GM19328 (cell line): ENCODE results near the gene GMDS.

ENCODE experiments used
- ATAC-seq: cut with Tn5 transposase; IDR thresholded peaks from one replicate; pipeline ENCODE4 v1.9.1; 2021; ENCODE audit warnings: mild to moderate bottlenecking, moderate library complexity; ENCODE audit not compliant: unreplicated experiment

The GMDS gene

DNA sequence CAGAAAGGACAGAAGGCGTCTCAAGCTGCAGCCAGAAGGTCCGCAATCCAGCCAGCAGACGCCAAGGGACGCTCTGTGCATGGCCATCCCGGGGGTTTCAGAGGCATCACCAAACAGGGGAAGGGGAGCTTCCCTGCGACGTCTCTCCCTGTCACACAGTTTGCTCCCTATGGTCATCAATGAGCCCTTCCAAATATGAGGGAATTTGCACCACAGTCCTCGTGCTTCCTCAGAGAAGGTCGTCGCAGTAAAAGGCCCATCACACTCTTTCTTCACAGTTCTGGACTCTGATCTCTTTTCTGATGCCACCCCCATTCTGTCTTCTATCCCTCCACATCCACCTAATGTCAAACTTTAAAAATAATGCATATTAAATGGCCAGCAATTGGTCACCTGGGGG is 645.9 kb downstream of the GMDS start:
- no peak for ATAC-seq

DNA sequence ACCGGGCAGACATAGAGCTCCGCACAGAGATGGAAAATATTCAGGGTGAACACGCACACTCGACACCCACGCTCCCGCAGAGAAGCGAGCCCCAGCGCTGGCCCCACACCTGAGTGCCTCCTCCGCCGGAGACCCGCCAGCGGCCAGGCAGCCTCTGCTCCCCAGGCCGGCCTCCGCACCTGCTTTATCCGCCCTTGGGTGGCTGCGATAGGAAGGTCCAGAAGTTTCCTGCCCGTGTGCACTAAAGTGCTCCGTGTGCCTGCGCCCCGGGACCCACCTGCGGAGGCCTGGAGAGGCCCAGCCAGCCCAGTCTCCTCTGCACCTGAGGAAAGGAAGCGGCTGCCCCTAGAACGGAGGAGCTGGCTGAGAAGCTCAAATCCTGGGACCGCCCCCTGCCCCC is 646.5 kb downstream of the GMDS start:
- ATAC-seq = no peak

DNA sequence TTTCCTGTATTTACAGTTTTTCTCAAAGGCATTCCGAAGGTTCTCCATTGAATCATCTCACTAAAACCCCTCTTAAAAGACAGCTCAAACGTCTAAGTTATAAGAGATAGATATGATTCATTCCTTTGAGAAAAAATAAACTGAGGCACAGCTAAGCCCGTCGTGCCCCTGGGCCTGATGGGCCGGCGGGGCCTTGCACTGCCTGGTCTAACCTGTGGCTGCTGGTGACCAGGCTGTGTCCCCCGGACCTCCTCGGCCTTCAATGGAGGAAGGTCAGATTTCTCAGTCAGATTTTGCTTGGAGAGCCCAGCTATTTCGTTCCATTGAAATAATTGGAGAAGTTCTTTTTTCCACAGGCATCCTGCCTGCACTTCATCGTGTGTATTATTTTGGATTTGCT is 647.0 kb downstream of the GMDS start:
- ATAC-seq = no peak

DNA sequence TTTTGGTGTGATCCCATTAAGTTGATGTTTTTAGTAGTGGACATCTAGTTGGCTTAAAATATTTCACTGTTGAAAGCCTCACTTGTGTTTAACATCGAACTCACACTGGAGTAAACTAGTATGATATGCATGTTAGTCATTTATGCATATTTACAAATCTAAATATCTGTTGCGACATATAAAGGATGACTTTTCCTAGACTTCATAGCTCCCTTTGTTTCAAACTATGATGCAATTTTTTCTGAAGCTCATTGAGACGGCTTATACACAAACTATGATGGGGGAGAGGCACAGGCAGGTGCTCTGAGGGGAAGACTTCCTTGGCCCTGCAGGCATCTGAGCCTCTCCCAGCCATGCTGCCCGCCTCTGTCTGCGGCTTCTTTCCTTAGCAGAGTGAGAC is 647.5 kb downstream of the GMDS start:
- no peak for ATAC-seq

DNA sequence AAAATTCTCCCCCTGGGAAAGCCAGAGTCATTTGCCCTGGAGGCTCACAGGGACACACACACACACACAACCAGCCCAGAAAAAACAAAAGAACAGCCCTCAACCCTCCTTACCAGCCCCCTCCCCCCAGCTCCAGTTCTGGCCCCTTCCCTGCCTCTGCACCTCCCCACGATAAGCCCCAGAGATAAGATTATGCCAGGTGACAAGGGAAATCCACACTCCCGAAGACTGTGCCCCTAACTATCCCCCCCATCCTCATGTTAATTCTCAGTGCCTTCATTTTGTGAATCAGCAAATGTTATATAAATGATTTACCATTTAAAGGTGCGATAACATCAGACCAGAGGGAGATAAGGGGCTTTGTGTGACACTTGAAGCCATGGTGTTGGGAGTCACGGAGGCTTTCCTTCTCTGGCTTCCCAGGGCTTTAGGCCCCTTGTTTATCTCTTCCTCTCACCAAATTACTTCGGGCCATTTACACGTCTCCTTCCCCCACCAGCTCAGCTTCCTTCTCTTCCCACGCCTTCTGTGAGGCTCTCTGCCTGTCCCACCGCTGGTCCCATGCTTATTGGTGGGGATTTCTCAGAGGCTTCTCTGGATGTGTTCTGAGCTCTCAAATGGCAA is 648.2 kb downstream of the GMDS start:
- ATAC-seq = no peak

DNA sequence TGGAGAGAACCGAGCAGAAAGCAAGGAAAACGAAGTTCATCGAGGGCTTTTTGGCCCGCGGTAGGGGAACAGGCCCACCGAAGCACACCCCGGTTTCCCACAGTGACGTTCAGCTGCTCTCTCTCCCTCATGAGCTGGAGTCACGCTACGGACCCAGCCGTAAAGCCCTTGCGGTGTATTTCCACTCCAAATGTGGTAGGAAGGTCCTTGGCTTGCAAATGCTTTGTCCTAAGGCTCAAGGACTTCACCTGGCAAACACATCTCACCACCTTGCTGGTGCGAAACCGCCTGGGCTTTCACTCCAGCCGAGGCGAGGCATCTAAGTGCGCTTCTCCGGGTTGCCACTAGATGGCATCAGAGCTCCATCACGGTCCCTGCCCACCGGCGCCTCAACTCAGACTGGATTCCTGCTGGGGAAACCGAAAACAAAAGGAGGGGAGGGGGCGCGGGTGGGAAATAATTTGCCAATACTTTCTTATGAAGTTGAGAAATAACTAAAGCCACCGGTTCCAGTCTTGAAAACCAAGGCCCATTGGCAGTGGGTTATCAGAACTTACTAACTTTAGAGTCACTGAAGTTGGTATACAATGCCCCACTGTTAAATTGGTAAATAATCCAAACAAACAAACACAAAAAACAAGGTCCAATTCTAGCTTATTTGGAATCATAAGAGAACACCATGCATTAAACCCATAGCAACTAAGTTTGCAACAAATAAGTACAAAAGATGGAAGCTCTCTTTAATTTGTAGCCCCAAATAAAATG is 649.1 kb downstream of the GMDS start:
- no peak for ATAC-seq

DNA sequence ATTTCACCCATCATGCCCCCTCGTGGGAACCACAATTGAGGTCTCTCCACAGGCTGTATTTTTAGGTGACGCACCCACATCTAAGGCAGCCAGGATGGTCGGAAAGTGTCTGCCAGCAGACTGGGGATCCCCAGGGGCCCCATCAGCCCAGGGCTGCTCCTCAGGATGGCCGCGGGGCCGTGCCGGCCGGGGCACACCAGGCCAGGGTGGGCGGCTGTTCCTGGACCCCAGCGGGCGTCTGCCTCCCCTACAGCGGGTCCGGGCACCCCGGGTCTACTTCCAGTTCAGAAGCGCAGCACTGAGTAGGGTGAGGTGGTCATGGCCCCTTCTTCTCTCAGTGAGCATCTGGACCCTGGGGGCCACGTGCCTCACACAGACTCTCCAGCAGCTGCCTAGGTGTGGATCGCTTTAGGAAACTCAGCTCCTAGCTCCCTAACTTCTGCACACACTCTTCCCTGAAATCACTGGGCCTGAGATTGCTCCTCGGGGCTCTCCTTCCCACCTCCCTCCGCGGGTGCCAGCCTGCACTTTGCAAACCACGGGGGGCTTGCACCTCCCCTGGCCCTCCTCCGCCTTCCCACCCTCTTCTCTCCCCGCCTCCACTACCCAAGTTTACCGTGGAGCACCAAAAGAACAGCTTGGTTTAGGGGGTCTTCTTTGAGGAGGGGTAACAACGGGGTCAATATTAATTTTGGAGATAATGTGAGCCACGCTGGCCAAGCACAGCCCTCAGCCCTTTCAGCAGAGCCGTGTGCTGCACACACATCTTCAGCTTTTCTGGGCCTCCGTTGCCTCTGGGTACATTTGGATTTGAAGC is 649.9 kb downstream of the GMDS start:
- no peak for ATAC-seq

DNA sequence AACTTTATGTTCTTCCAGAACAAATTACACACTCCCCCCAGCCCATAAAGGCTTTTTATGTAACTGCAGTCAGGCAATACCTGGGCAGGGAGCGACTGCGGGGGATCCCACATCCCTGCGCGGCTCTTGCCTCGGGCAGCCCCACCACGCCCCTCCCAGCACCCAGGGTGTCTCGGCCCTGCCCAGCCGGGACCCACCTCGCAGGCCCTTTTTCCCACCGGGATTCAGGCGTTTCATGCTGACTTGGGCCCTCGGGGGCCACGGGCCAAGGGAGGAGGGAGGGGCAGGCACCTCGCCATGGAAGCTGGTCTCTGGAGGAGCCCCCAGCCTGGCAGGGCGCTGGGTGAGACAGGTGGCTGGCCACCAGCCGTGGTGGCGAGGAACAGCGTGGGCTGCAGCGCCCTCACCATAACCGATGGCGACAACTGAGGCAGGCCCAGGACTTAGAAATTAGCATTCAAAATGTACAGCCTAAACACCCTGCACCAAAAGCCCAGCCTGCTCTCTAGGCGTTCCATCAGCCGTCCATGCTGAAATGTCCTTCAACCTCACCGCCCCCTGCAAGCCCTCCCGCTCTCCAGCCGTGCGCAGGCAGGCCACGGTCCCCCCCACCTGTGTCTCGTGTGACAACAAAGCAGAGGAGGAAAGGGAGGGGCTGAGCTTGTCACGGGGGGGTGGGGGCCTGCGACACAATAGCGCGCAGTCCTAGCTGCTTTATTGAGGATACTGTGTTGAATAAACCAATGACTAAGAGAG is 650.8 kb downstream of the GMDS start:
- ATAC-seq = no peak

DNA sequence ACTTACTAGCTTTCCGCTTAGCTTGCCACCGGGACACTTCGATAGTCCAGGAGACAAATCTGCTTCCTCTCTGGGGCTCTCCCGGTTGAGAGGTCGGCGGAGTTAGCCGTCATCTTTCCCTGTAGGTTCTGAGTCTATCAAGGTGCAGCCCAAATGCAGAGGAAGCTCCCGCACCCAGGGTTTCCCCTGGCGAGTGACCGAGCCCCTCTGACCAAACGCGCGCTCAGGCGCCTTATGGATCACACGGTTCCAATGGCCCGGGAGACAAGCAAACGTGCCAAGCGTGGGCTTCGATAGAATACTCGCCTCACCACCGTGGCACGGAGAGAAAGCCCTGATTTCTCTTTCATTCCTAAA is 651.5 kb downstream of the GMDS start:
- no peak for ATAC-seq

DNA sequence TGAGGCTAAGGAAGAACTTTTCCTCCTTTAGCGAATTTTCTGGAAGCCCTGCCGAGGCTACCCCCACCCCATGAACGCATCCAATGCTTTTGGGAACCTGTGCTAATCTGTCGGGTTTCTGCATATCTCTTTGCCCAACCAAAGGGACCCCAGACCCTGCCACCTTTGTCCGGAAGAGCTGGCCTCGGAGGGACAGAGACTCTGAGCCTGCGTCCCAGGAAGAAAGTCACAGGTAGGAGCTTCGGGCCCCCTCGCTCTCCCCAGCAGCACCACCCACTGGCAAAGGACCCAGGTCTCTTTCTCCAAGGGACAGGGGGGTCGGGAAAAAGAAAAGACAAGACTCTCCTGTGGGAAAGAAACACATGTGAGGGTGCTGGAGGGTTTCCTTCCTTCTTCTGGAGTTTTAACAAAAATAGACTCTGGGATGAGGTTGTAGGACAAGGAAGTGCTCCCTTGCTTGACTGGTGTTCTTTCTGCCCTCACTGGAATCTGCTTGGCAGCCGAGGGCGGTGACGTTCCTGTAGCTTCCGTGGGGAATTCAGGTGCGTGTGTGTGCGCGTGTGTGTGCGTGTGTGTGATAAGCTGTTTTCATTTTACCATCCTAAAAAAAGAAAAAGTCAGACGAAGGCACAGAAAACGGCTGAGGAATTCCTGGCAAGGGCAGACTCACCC is 652.0 kb downstream of the GMDS start:
- ATAC-seq = no peak

DNA sequence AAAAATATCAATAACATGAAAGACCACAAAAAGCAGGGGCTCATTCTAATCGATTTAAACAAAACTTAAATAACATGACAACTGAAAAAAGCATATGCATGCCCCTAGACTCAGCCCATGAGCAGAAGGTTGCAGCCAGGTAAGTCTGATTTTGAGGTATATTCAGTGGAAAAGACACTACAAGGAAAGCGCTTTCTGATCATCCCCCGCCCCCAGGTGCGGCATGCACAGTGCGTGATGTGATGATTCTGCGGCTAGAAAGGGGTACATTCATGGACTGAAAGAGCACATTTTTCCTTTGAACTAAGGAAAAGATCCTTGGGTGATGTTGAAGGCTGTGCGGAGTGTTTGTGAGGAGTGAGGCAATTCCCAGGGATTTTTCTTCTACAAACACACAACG is 652.6 kb downstream of the GMDS start:
- ATAC-seq = no peak

DNA sequence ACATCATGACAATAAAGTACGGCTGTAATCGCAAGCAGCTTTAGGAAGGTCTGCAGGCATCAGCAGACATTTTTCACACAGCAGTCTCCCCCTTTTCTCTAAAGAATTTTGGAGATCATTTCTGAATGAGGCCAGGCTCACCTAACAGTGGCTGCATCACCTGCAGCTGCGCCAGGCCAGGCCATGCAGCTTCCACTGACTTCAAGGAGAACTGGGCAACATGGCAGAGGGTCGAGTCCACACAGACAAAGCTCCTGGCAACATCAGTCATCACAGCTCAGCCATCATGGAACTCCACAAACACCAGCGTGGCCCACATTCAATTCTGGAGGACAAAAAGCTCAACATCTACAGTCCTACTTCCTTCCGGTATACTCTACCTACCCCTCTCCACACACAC is 653.5 kb downstream of the GMDS start:
- ATAC-seq = no peak

DNA sequence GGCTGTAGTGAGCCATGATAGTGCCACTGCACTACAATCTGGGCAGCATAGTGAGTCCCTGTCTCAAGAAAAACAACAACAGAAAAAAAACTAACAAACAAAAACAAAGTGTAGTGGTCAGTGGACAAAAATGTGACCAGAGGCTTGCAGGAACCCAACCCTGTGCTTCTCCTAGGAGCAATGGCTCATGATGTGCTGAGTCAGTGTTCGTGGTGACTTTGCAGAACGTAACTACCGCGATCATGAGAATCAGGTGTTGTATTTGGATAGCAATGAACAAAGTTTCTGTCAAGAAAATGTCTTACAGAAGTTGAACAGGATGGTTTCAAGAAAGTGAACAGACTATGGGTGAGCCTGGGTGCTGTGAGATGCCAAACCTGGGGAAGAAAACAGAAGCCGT is 654.2 kb downstream of the GMDS start:
- no peak for ATAC-seq

DNA sequence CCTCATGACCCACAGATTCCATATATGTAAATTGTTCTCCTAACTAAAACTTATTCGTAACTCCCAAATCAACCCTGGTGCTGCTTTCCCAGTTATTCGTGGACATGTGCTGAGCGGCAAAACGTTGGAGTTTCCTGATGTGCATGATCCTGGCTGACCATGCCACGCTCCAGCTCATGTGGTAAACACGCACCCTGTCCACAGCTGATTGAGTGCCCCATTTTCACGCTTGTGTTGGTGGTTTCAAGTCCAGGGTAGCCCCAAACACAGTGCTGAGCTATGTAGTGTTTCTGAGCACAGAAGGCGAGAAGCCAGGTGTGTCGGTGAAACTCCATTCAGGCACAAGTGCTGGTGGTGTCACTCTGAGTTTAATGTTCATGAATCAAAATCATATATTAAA is 654.8 kb downstream of the GMDS start:
- ATAC-seq = no peak

DNA sequence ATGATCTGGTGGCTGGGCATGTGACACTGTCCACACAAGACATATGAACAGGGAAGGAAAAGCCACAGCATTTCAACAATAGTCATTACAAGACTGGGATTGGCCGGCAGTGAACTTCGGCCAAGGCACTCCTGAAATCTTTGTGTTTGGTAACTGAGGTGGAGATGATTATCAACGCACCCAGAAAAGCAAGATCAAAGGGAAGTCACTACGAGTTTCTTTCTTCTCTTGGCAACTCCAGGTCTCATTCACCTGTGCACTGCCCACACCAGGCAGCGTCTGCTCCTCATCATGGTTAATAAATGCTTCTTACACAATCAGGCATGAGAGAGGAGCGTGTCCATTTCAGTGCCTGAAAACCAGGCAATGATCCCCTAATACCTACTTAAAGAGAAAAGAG is 656.2 kb downstream of the GMDS start:
- ATAC-seq = no peak

DNA sequence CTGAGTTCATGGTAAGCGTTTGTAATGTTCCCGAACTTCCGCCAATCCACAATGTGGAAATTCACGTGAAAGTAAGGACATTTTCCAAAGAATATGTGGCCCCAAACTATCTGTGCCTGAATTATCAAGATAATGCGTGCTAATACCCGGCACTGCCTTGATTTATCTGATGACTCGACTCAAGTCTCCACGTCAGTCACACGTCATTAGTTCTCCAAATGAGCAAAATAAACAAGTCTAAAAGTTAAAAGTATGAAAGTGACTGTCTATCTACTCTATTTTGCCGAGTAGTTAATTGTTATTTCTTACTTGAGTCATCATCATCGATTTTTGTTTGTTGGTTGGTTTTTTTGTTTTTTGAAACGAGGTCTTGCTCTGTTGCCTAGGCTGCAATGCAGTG is 657.4 kb downstream of the GMDS start:
- no peak for ATAC-seq

DNA sequence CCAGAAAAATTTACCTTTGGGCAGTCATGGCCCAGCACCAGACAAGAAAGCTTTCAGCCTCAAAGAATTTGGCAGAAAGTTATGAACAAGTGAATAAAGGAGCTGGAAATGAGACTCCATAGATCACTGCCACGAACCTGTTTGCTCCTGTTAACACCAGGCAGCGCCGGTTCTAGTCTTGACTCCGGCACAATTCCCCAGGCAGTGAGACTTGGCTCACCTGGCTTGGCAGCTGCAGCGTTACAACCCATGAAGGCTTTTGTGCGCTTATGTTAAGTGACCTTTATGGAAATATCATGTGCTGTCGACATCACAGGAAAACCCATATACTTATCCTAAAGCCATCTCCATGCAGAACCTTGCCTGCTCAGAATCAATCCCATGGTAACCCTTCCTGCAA is 657.9 kb downstream of the GMDS start:
- no peak for ATAC-seq

DNA sequence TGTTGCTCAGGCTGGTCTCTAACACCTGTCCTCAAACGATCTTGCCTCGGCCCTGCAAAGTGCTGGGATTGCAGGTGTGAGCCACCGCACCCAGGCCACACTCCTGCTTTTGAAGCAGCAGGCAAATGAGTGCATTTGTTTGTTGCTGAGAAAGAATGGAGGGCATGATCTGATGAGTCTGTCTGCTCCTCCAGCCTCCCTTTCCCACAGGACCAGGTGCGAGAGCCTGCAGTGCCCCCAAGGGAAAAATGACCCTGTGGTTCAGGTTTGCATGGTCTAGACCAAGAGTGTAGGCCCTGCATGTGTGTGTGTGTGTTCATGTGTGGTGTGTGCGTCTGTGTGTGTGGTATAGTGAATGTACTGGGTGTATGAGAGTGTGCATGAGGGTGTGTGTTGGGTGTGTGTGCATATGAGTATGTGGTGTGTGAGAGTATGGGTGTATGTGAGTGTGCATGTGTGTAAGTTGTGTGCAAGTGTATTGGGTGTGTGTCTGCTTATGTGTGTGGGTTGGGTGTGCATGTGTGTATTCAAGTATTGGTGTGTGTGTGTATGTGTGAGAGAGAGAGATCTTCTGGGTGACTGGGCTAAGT is 658.4 kb downstream of the GMDS start:
- ATAC-seq = no peak

DNA sequence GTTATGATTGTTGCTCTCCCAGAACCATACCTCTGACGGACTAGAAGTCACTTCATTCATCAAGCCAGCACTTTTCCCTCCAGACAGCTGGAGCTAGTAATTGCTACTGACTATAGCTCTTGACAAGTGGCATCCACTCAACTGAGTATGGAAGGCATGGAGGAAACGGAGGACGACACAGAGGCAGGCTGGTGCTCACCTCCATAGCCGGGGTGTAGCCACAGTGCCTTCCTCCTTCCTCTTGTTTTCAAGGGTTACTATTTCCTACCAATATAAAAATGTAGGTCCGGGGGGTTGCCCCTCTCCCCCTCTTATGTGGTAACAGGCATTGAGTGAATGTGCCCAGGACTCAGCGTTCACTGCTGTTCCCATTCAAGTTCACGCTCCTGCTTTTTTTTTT is 659.1 kb downstream of the GMDS start:
- ATAC-seq = no peak

DNA sequence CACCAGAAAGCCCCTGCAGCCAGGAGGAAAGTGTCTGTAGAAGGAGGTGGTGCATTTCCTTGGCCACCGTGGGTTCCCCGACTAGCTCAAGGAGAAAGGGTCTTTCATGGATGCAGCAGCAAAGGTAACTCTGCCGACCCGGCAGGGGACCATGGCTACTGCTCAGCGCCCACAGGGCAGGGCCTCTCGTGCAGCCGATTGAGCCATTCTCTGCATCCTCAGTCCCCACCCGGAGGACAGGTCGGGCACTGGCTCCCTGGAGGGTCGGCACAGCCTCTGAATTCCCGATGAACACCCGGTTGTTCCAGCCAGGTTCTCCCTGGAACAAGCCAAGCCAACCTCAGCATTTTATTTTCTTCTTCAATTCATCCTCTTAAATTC is 659.7 kb downstream of the GMDS start:
- no peak for ATAC-seq
